ENCODE measurements around the gene EARS2. TPM values are rescaled to one million over a fixed set of nuclear protein-coding genes. Genes with fewer than 3 reads are reported as not detected.

The EARS2 gene
- total and polyA plus RNA-seq, 8 donors = 16.3 to 27.8 (median 23.2) TPM

- H3K4me1 ChIP-seq = peaks cover 26 to 94% of the 10 kb centered on the region in 2 donors
- H3K4me3 ChIP-seq = no peak overlapping the region
- DNase-seq (no peak), ATAC-seq (no peak)
- TF ChIP-seq CTCF (IDR thresholded peaks at IDR 0.05) = no peak
- intact Hi-C loops (cut with DNase I) = no loop called here
- no peaks in the 10 kb centered on the region for H3K9me3 ChIP-seq
- no peak overlapping the region for H3K27ac ChIP-seq
- H3K27me3 ChIP-seq = no peaks in the 10 kb centered on the region
- H3K36me3 ChIP-seq = peaks cover 0 to 6% of the 10 kb centered on the region in 2 donors
These were observed 55.9 kb downstream of the EARS2 start for GRCh38 chr16:23501291-23501690.

- intact Hi-C loops (cut with DNase I) = no loop called here
- ATAC-seq = no peak
- no peak for TF ChIP-seq CTCF (IDR thresholded peaks at IDR 0.05)
These were observed 56.3 kb downstream of the EARS2 start for GRCh38 chr16:23500862-23501225.

GRCh38 chr16:23500212-23500861, 56.8 kb downstream of the EARS2 start:
- Histone ChIP-seq H3K27me3 (no peaks in the 10 kb centered on the region), H3K36me3 (peaks cover 2 to 12% of the 10 kb centered on the region in 2 donors), H3K4me1 (peaks cover 27 to 86% of the 10 kb centered on the region in 2 donors), H3K27ac (no peak overlapping the region), H3K4me3 (no peak overlapping the region), H3K9me3 (no peaks in the 10 kb centered on the region)
- DNase-seq (no peak), ATAC-seq (no peak)
- no peak for TF ChIP-seq CTCF (IDR thresholded peaks at IDR 0.05)
- intact Hi-C loops (cut with DNase I) = no loop called here

More at GRCh38 chr16:23500862-23501225, 56.3 kb downstream of the EARS2 start:
- Histone ChIP-seq H3K27ac (no peak overlapping the region), H3K4me3 (no peak overlapping the region), H3K4me1 (peaks cover 28 to 91% of the 10 kb centered on the region in 2 donors), H3K9me3 (no peaks in the 10 kb centered on the region), H3K27me3 (no peaks in the 10 kb centered on the region), H3K36me3 (peaks cover 0 to 7% of the 10 kb centered on the region in 2 donors)
- no peak for DNase-seq

- ATAC-seq (no peak), DNase-seq (no peak)
- no peak for TF ChIP-seq CTCF (IDR thresholded peaks at IDR 0.05)
- H3K27ac ChIP-seq = no peak overlapping the region
- peaks cover 22 to 81% of the 10 kb centered on the region in 2 donors for H3K4me1 ChIP-seq
- H3K4me3 ChIP-seq = no peak overlapping the region
- H3K36me3 ChIP-seq = peaks cover 8 to 18% of the 10 kb centered on the region in 2 donors
- H3K27me3 ChIP-seq = no peaks in the 10 kb centered on the region
- H3K9me3 ChIP-seq = no peaks in the 10 kb centered on the region
- intact Hi-C loops (cut with DNase I) = no loop called here
These were observed 57.3 kb downstream of the EARS2 start for GRCh38 chr16:23499801-23500200.

GRCh38 chr16:23498863-23499262, 58.3 kb downstream of the EARS2 start:
- Histone ChIP-seq H3K4me3 (no peak overlapping the region), H3K27me3 (no peaks in the 10 kb centered on the region), H3K36me3 (peaks cover 8 to 27% of the 10 kb centered on the region in 2 donors), H3K27ac (no peak overlapping the region), H3K9me3 (no peaks in the 10 kb centered on the region), H3K4me1 (peaks cover 14 to 71% of the 10 kb centered on the region in 2 donors)
- intact Hi-C loops (cut with DNase I) = no loop called here
- no peak for TF ChIP-seq CTCF (IDR thresholded peaks at IDR 0.05)
- DNase-seq (no peak), ATAC-seq (no peak)

Data from left lung (tissue), 10 donors.